GM23338 (cell line): ENCODE results near the gene ARAP1. TPM values are rescaled to one million over a fixed set of nuclear protein-coding genes. Genes with fewer than 3 reads are reported as not detected.

Experiments used
- ATAC-seq: fragments of 200-7000 bp; cut with Tn5 transposase; 3 replicates; pipeline ENCODE4 v1.9.1; 2020
- DNase-seq: peaks from one replicate; pipeline ENCODE4 v3.0.0-alpha.2; 2015; ENCODE audit warnings: low spot score
- H2AFZ ChIP-seq: fragments of 200-600 bp; sonication (generic); 2 replicates; pipeline ENCODE4 v1.8.0; 2016; ENCODE audit warnings: antibody characterized with exemption, mild to moderate bottlenecking, moderate library complexity
- H3F3A ChIP-seq: fragments of 200-600 bp; sonication (generic); replicated peaks from 2 replicates; pipeline ENCODE4 v1.8.0; 2017; ENCODE audit warnings: antibody characterized with exemption, mixed run types, low read depth
- H3K27ac ChIP-seq: fragments of 200-600 bp; sonication (generic); 2 replicates; pipeline ENCODE4 v1.6.1; 2016; ENCODE audit warnings: low read depth
- H3K27me3 ChIP-seq: fragments of 200-600 bp; sonication (generic); 2 replicates; pipeline ENCODE4 v1.8.0; 2016; ENCODE audit warnings: mild to moderate bottlenecking, mixed run types, moderate library complexity; ENCODE audit not compliant: insufficient read depth
- H3K36me3 ChIP-seq: fragments of 200-600 bp; sonication (generic); 2 replicates; pipeline ENCODE4 v1.8.0; 2016; ENCODE audit warnings: mild to moderate bottlenecking; ENCODE audit not compliant: insufficient read depth
- H3K4me1 ChIP-seq: fragments of 200-600 bp; sonication (generic); 2 replicates; pipeline ENCODE4 v1.8.0; 2016; ENCODE audit warnings: mild to moderate bottlenecking, moderate library complexity; ENCODE audit not compliant: insufficient read depth
- H3K4me2 ChIP-seq: fragments of 200-600 bp; sonication (generic); 2 replicates; pipeline ENCODE4 v1.7.1; 2017; ENCODE audit warnings: mixed run types
- H3K4me3 ChIP-seq: fragments of 200-600 bp; sonication (generic); 2 replicates; pipeline ENCODE4 v1.6.1; 2016; ENCODE audit warnings: mixed run types
- H3K79me2 ChIP-seq: fragments of 200-600 bp; sonication (generic); replicated peaks from 2 replicates; pipeline ENCODE4 v1.8.0; 2017; ENCODE audit warnings: mild to moderate bottlenecking; ENCODE audit not compliant: insufficient read depth
- H3K9me2 ChIP-seq: fragments of 200-600 bp; sonication (generic); 2 replicates; pipeline ENCODE4 v1.8.0; 2017; ENCODE audit not compliant: insufficient read depth
- H4K20me1 ChIP-seq: fragments of 200-600 bp; sonication (generic); replicated peaks from 2 replicates; pipeline ENCODE4 v1.8.0; 2017; ENCODE audit warnings: mild to moderate bottlenecking; ENCODE audit not compliant: insufficient read depth
- H3K27ac Mint-ChIP-seq: 2 replicates; pipeline ENCODE4 v1.8.0; 2020; ENCODE audit warnings: inconsistent platforms, mild to moderate bottlenecking, moderate library complexity, mixed read lengths
- H3K27me3 Mint-ChIP-seq: 3 replicates; pipeline ENCODE4 v1.8.0; 2022; ENCODE audit warnings: low read depth, mild to moderate bottlenecking, moderate library complexity, mixed read lengths, inconsistent platforms; ENCODE audit not compliant: insufficient read depth, poor library complexity
- H3K36me3 Mint-ChIP-seq: 3 replicates; pipeline ENCODE4 v1.8.0; 2021; ENCODE audit warnings: low read depth, mild to moderate bottlenecking, inconsistent platforms, moderate library complexity, mixed read lengths
- H3K4me1 Mint-ChIP-seq: 3 replicates; pipeline ENCODE4 v1.8.0; 2020; ENCODE audit warnings: mild to moderate bottlenecking, inconsistent platforms, mixed read lengths
- H3K4me3 Mint-ChIP-seq: 3 replicates; pipeline ENCODE4 v1.8.0; 2021; ENCODE audit warnings: moderate library complexity, mild to moderate bottlenecking, inconsistent platforms, mixed read lengths
- H3K9me3 Mint-ChIP-seq: 3 replicates; pipeline ENCODE4 v1.8.0; 2020; ENCODE audit warnings: moderate library complexity, mild to moderate bottlenecking, inconsistent platforms, mixed read lengths
- CREB1 ChIP-seq: fragments of 250-450 bp; sonication (Bioruptor Pico); IDR thresholded peaks from 2 replicates; pipeline ENCODE4 v1.5.0; 2020; ENCODE audit warnings: low read depth, mild to moderate bottlenecking, moderate library complexity
- CTCF ChIP-seq, 2 experiments: fragments of 200-600 bp in 1 of 2; sonication (generic) in 1 of 2; conservative IDR thresholded peaks; 2 replicates each; pipeline versions ENCODE4 v1.5.1 to v1.6.1; 2016 to 2017; ENCODE audit warnings: antibody characterized with exemption in 2 of 2, low read depth in 2 of 2, mild to moderate bottlenecking in 2 of 2, moderate library complexity in 1 of 2
- JUNB ChIP-seq: IDR thresholded peaks from one replicate; pipeline ENCODE4 v1.6.1; 2016; ENCODE audit warnings: antibody characterized with exemption; ENCODE audit not compliant: unreplicated experiment
- NANOG ChIP-seq: IDR thresholded peaks from 2 replicates; pipeline ENCODE4 v1.6.1; 2016; ENCODE audit warnings: antibody characterized with exemption, borderline replicate concordance
- POLR2AphosphoS5 ChIP-seq: IDR thresholded peaks from 2 replicates; pipeline ENCODE4 v1.6.1; 2016; ENCODE audit warnings: antibody characterized with exemption, low read depth
- STAT1 ChIP-seq: IDR thresholded peaks from one replicate; pipeline ENCODE4 v1.6.1; 2016; ENCODE audit warnings: antibody characterized with exemption; ENCODE audit not compliant: unreplicated experiment
- ZNF114 ChIP-seq: fragments of 250-450 bp; sonication (Bioruptor Pico); IDR thresholded peaks from 2 replicates; pipeline ENCODE4 v1.5.0; 2020; ENCODE audit warnings: mild to moderate bottlenecking, moderate library complexity
- ZNF331 ChIP-seq: fragments of 250-450 bp; sonication (Bioruptor Pico); IDR thresholded peaks from 2 replicates; pipeline ENCODE4 v1.5.0; 2020; ENCODE audit warnings: low read depth, mild to moderate bottlenecking, moderate library complexity
- polyA plus RNA-seq: library from polyadenylated mRNA; unstranded; fragments of >200 nt; fragmentation: Nextera tagmentation; extraction: Ambion mirVana; gene quantifications from 2 replicates; pipeline ENCODE4 v1.2.1, GENCODE V29; 2016
- total RNA-seq: library from RNA; depleted of rRNA; stranded (reverse); fragments of >200 nt; shearing (Covaris generic); gene quantifications from 2 replicates; pipeline ENCODE4 v1.2.3, GENCODE V29; 2014
- TF ChIP-seq, protein P1 (sequence below): IDR thresholded peaks from one replicate; pipeline ENCODE4 v1.6.1; 2018; ENCODE audit warnings: antibody characterized with exemption; ENCODE audit not compliant: unreplicated experiment

ARAP1 gene
- total and polyA plus RNA-seq, 2 experiments from 2014 or later = 24.5 to 116 TPM

- Histone ChIP-seq H3K27me3 (no peaks in the 10 kb centered on the region), H3K36me3 (no peaks in the 10 kb centered on the region), H2AFZ (no peak overlapping the region), H3K27ac (no peak overlapping the region), H3F3A (no peaks in the 10 kb centered on the region), H4K20me1 (peaks cover 23% of the 10 kb centered on the region), H3K4me1 (no peaks in the 10 kb centered on the region), H3K4me2 (no peak overlapping the region), H3K4me3 (no peak overlapping the region), H3K79me2 (peaks cover 21% of the 10 kb centered on the region), H3K9me2 (no peaks in the 10 kb centered on the region)
- Mint-ChIP-seq H3K4me3 (no peak overlapping the region), H3K4me1 (peaks cover 21% of the 10 kb centered on the region), H3K9me3 (no peaks in the 10 kb centered on the region), H3K27me3 (peaks cover 3% of the 10 kb centered on the region), H3K36me3 (peaks cover 6% of the 10 kb centered on the region; the same call in 2 of the 3 replicates), H3K27ac (no peak overlapping the region)
- ATAC-seq (no peak), DNase-seq (no peak)
- TF ChIP-seq JUNB (no peak), CTCF (conservative IDR thresholded peaks at IDR 0.05; ENCODE audit: low read depth in 2 of 2) (no peak), POLR2AphosphoS5 (no peak), ZNF331 (no peak)
- TF ChIP-seq, protein P1, sequence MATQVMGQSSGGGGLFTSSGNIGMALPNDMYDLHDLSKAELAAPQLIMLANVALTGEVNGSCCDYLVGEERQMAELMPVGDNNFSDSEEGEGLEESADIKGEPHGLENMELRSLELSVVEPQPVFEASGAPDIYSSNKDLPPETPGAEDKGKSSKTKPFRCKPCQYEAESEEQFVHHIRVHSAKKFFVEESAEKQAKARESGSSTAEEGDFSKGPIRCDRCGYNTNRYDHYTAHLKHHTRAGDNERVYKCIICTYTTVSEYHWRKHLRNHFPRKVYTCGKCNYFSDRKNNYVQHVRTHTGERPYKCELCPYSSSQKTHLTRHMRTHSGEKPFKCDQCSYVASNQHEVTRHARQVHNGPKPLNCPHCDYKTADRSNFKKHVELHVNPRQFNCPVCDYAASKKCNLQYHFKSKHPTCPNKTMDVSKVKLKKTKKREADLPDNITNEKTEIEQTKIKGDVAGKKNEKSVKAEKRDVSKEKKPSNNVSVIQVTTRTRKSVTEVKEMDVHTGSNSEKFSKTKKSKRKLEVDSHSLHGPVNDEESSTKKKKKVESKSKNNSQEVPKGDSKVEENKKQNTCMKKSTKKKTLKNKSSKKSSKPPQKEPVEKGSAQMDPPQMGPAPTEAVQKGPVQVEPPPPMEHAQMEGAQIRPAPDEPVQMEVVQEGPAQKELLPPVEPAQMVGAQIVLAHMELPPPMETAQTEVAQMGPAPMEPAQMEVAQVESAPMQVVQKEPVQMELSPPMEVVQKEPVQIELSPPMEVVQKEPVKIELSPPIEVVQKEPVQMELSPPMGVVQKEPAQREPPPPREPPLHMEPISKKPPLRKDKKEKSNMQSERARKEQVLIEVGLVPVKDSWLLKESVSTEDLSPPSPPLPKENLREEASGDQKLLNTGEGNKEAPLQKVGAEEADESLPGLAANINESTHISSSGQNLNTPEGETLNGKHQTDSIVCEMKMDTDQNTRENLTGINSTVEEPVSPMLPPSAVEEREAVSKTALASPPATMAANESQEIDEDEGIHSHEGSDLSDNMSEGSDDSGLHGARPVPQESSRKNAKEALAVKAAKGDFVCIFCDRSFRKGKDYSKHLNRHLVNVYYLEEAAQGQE = no peak
These were observed 35.9 kb downstream of the ARAP1 start for GRCh38 chr11:72716290-72716689.

DNA sequence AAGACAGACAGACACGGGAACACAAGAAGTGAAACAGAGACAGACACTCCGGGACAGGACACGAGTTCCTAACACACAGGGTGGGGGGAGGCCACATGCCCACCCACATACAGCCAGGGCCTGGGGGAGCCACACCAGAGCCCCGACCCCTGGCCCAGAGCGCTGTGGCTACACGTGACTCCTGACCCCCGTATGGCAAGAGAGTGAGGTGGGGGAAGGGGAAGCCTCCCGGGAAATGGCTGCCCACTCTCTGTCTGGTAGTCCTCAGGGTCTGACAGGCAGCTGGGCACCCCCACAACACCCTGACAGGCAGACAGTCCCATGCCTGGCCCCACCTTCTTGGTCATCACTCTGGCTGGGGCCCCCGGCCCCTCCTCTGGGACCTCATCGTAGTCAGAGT is 39.4 kb downstream of the ARAP1 start:
- Histone ChIP-seq H3K27ac (no peak overlapping the region), H3F3A (no peaks in the 10 kb centered on the region), H3K36me3 (no peaks in the 10 kb centered on the region; the same call in 1 of the 2 replicates), H3K4me3 (no peak overlapping the region), H3K9me2 (no peaks in the 10 kb centered on the region), H3K4me1 (no peaks in the 10 kb centered on the region), H3K27me3 (no peaks in the 10 kb centered on the region), H2AFZ (no peak overlapping the region), H4K20me1 (peaks cover 26% of the 10 kb centered on the region), H3K4me2 (no peak overlapping the region), H3K79me2 (peaks cover 4% of the 10 kb centered on the region; the same call in 1 of the 2 replicates)
- Mint-ChIP-seq H3K9me3 (no peaks in the 10 kb centered on the region; the same call in 2 of the 3 replicates), H3K36me3 (peaks cover 21% of the 10 kb centered on the region), H3K4me1 (peaks cover 21% of the 10 kb centered on the region), H3K4me3 (no peak overlapping the region), H3K27ac (peak overlapping the region; percentile 31; the same call in 1 of the 2 replicates), H3K27me3 (peaks cover 7% of the 10 kb centered on the region)
- ATAC-seq (no peak), DNase-seq (no peak)
- no peak for TF ChIP-seq CTCF (conservative IDR thresholded peaks at IDR 0.05; ENCODE audit: low read depth in 2 of 2)
- TF ChIP-seq JUNB = no peak
- TF ChIP-seq, protein P1 = no peak
- TF ChIP-seq NANOG = no peak
- no peak for TF ChIP-seq STAT1
- no peak for TF ChIP-seq ZNF114 (CRISPR knock-in tag)
- TF ChIP-seq CREB1 (CRISPR knock-in tag) = no peak
- no peak for TF ChIP-seq POLR2AphosphoS5
